Left lung (tissue), 10 donors: Measurements from ENCODE around the gene TSPAN14. TPM values are rescaled to one million over a fixed set of nuclear protein-coding genes. Genes with fewer than 3 reads are reported as not detected.

Source experiments
- ATAC-seq: fragments of 200-7000 bp; cut with Tn5 transposase; one replicate; pipeline ENCODE4 v1.9.1; 2020; ENCODE audit warnings: moderate library complexity
- DNase-seq, 4 donors: peaks; one replicate each; pipeline ENCODE4 v3.0.0-alpha.2; 2013 to 2020
- H3K27ac ChIP-seq, 2 donors: fragments of 200-600 bp; sonication (generic) in 1 of 2; one replicate each; pipeline versions ENCODE4 v1.5.0 to v1.8.0; 2020 to 2021
- H3K27me3 ChIP-seq, 2 donors: fragments of 200-600 bp; sonication (generic) in 1 of 2; one replicate each; pipeline versions ENCODE4 v1.5.0 to v1.8.0; 2020 to 2021
- H3K36me3 ChIP-seq, 2 donors: fragments of 200-600 bp; sonication (generic) in 1 of 2; one replicate each; pipeline versions ENCODE4 v1.5.0 to v1.8.0; 2020 to 2021
- H3K4me1 ChIP-seq, 2 donors: fragments of 200-600 bp; one replicate each; pipeline ENCODE4 v1.8.0; 2021
- H3K4me3 ChIP-seq, 2 donors: fragments of 200-600 bp; sonication (generic) in 1 of 2; one replicate each; pipeline versions ENCODE4 v1.5.0 to v1.8.0; 2020 to 2021; ENCODE audit warnings: mild to moderate bottlenecking in 1 of 2
- H3K9me3 ChIP-seq, 2 donors: fragments of 200-600 bp; sonication (generic) in 1 of 2; one replicate each; pipeline versions ENCODE4 v1.5.0 to v1.8.0; 2020 to 2021
- intact Hi-C, 2 donors: fragments of 100-400 bp; cut with DNase I; formaldehyde crosslinking; loops; one replicate each; pipeline versions ENCODE4 v1.11.2 to v1.14.2; 2022
- polyA plus RNA-seq, 6 donors: library from polyadenylated mRNA; unstranded; fragments of 120-200 nt; gene quantifications; one replicate each; pipeline ENCODE4 v1.2.1, GENCODE V29; 2013; ENCODE audit not compliant: insufficient read length in 6 of 6
- total RNA-seq, 2 donors: library from RNA; stranded (reverse); fragmentation: NEBNext Ultra II Directional; extraction: Animal tissue kit (Norgen Biotek cat#: 25700); gene quantifications; one replicate each; pipeline ENCODE4 v1.2.1, GENCODE V29; 2021
- TF ChIP-seq, protein P1 (sequence below), 2 donors: fragments of 200-600 bp; sonication (generic) in 1 of 2; IDR thresholded peaks; one replicate each; pipeline versions ENCODE4 v1.5.0 to v1.8.0; 2021; ENCODE audit warnings: antibody characterized with exemption in 2 of 2
- donor health status: DM: no; HTN: yes; CAD: no.
- donor health status: DM: no; HTN: no; CAD: no.

Gene TSPAN14
- total and polyA plus RNA-seq, 8 donors: 76.4 to 158 (median 85.9) TPM

DNA sequence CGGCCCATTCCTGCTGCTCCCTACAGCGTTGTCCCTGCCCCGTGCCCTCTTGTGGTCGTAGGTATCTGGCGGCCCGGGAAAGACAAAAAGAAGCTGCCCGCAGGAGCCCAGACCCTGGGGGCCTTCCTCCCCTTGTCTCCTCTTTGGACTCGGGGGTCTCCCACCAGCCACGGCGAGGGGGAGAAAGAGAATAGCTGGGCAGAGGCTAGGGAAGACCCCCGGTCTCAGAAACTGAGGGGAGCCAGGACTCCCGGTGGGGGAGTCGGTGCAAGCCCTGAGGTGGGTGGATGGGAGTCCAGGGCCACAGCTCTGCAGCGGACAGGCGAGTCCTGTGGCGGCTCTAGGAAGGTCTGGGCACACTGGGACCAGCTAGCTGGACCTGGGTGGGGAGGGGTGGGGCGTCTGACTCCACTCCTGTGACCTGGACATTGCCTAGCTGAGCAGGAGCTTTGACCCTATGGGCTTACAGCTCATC, 82.3 kb downstream of the TSPAN14 start:
- Histone ChIP-seq H3K36me3 (no peaks in the 10 kb centered on the region), H3K27ac (peak overlapping the region in 1 of 2 donors; percentile 87), H3K9me3 (no peaks in the 10 kb centered on the region), H3K4me3 (peak overlapping the region; percentile 30 to 43), H3K27me3 (no peaks in the 10 kb centered on the region), H3K4me1 (peaks cover 0 to 19% of the 10 kb centered on the region in 2 donors)
- no peak for DNase-seq
- TF ChIP-seq, protein P1, sequence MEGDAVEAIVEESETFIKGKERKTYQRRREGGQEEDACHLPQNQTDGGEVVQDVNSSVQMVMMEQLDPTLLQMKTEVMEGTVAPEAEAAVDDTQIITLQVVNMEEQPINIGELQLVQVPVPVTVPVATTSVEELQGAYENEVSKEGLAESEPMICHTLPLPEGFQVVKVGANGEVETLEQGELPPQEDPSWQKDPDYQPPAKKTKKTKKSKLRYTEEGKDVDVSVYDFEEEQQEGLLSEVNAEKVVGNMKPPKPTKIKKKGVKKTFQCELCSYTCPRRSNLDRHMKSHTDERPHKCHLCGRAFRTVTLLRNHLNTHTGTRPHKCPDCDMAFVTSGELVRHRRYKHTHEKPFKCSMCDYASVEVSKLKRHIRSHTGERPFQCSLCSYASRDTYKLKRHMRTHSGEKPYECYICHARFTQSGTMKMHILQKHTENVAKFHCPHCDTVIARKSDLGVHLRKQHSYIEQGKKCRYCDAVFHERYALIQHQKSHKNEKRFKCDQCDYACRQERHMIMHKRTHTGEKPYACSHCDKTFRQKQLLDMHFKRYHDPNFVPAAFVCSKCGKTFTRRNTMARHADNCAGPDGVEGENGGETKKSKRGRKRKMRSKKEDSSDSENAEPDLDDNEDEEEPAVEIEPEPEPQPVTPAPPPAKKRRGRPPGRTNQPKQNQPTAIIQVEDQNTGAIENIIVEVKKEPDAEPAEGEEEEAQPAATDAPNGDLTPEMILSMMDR (IDR thresholded peaks at IDR 0.05): no peak
- ATAC-seq: no peak
- intact Hi-C loops: no loop called here

DNA sequence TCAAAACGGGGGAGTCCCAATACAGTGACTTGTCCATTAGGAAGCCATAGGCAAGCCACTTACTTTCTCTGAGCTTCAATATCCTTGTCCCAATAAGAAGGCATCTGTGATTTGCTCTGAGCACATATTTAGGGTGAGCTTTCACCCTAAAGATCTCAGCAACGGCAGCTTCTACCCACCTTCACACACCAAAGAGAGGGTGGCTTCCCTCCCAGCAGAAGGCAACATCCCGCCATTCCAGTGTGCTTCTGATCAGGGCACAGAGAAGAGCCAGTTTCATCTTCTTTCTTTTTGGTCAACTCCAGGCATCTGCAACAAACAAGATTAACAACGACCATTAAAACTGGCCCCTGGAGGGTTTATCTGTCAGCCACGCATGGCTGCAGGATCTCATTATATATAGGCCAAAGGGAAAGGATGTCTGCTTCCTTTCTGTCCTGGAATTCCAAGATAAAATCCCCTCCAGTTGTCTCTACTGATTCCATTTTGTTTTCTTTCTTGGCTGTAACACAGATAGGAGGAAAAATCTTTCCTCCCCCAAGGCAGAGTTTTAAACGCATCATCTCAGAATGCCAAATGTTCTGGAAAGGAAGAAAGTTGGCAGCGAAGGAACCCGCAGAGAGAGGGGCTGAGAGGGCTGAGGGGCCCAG, 83.1 kb downstream of the TSPAN14 start:
- TF ChIP-seq, protein P1 (IDR thresholded peaks at IDR 0.05): no peak
- Histone ChIP-seq H3K27ac (peak overlapping the region in 1 of 2 donors; percentile 87), H3K4me3 (no peak overlapping the region), H3K27me3 (no peaks in the 10 kb centered on the region), H3K4me1 (peaks cover 0 to 24% of the 10 kb centered on the region in 2 donors), H3K9me3 (no peaks in the 10 kb centered on the region), H3K36me3 (no peaks in the 10 kb centered on the region)
- DNase-seq: no peak
- intact Hi-C loops: no loop called here
- no peak for ATAC-seq

DNA sequence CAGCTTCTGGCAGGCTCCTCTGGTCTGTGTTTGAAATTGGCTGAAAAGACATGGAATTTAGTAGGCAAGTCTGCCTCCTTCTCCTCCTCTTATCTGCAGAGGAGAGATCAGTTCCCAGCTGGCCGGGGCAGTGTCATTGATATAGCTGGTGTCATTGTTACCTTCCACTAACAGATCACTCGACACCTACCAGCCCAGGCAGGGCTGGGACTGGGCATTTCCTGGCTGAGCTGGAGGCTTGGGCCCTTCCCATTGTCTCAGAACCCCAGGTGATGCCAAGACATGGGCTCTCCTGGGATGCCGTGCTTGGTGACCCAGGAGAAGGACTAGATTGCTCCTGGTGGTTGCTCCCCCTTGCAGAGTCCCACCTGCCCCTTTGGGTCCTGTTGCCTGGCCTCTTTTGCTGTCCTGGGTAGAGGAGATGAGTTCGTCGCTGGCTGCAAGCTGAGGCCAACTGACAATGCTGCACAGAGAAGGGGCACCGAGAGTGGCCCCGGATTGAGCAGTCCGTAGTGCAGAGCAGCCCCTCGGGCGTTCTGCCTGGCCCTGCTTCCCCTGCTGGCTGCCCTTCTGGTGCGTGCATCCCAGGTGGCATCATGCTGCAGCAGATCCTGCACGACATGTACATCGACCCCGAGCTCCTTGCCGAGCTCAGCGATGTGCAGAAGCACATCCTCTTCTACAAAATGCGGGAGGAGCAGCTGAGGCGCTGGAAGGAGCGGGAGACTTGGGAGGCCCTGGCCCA, 83.8 kb downstream of the TSPAN14 start, which contains the start of gene SH2D4B:
Gene SH2D4B (plus strand): TSS at position 167 of the 745 bp plus-strand sequence. CDS start 430 bp downstream, at position 597.
- Histone ChIP-seq H3K4me3 (no peak within 1 kb of the TSS), H3K9me3 (no peaks in the 10 kb centered on the region), H3K4me1 (peaks cover 0 to 24% of the 10 kb centered on the region in 2 donors), H3K36me3 (no peaks in the 10 kb centered on the region), H3K27me3 (no peaks in the 10 kb centered on the region), H3K27ac (peak within 1 kb of the TSS in 1 of 2 donors; percentile 87)
- DNase-seq (peak in 1 of 4 donors; percentile 62), ATAC-seq (no peak)
- TF ChIP-seq, protein P1 (IDR thresholded peaks at IDR 0.05): no peak
- intact Hi-C loops: no loop called here

DNA sequence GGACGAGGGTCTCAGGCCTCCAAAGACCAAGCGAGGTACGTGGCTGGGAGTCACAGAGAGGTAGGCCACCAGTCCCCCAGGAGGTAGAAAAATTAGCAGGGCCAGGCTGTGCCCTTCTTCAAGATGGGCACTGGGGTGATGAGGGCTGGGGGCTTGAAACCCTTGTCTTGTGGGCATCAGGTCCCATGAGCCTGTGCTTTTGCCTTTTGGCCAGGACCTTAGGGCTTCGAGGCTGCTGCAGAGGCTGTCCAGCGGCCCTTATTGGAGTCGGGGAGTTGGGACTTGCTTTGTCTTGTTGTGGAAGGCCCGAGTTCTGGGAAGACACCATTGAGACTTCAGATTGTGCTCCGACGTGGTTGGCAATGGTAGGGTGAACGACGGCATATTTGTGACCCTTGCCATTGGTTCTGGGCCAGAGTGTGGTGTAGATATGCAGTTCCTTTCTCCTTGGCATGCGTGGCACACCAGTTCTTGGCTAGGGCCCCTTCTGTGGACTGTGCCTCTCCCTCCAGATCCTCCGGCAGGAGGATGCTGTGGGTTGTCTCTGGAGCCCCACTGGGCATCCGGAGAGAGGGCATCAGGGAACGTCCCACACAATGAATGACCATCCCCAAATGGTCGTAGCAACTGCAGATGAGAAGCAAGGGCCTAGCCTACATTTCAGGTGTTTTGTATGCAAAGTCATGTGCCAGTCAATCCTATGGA, 84.5 kb downstream of the TSPAN14 start:
- Histone ChIP-seq H3K36me3 (no peaks in the 10 kb centered on the region), H3K4me1 (peaks cover 0 to 24% of the 10 kb centered on the region in 2 donors), H3K4me3 (no peak overlapping the region), H3K9me3 (no peaks in the 10 kb centered on the region), H3K27ac (no peak overlapping the region), H3K27me3 (no peaks in the 10 kb centered on the region)
- intact Hi-C loops: no loop called here
- DNase-seq: no peak
- TF ChIP-seq, protein P1 (IDR thresholded peaks at IDR 0.05): no peak
- ATAC-seq: no peak
